ENCODE results near the gene PKDCC. TPM values are rescaled to one million over a fixed set of nuclear protein-coding genes. Genes with fewer than 3 reads are reported as not detected.

PKDCC gene
- total RNA-seq, 1 donor, result 8.2 TPM

GRCh38 chr2:42067521-42067920 lies 19.7 kb downstream of the PKDCC start:
- H3K4me3 ChIP-seq (ENCODE audit: low read depth, low read length), result no peak overlapping the region
- DNase-seq (ENCODE audit: low read depth), result no peak
- no peak for TF ChIP-seq CTCF (IDR thresholded peaks at IDR 0.05; ENCODE audit: insufficient read depth, low read depth, low read length)

- H3K4me3 ChIP-seq (ENCODE audit: low read depth, low read length), result no peak overlapping the region
- DNase-seq (ENCODE audit: low read depth), result peak; percentile 89
- no peak for TF ChIP-seq CTCF (IDR thresholded peaks at IDR 0.05; ENCODE audit: insufficient read depth, low read depth, low read length)
Observed at GRCh38 chr2:42068571-42069178, 20.9 kb downstream of the PKDCC start.

GRCh38 chr2:42069568-42069967 lies 21.7 kb downstream of the PKDCC start:
- no peak for TF ChIP-seq CTCF (IDR thresholded peaks at IDR 0.05; ENCODE audit: insufficient read depth, low read depth, low read length)
- no peak overlapping the region for H3K4me3 ChIP-seq (ENCODE audit: low read depth, low read length)
- no peak for DNase-seq (ENCODE audit: low read depth)

GRCh38 chr2:42071791-42072190 lies 24.0 kb downstream of the PKDCC start:
- no peak for TF ChIP-seq CTCF (IDR thresholded peaks at IDR 0.05; ENCODE audit: insufficient read depth, low read depth, low read length)
- DNase-seq (ENCODE audit: low read depth), result peak; percentile 65
- no peak overlapping the region for H3K4me3 ChIP-seq (ENCODE audit: low read depth, low read length)

- no peak for TF ChIP-seq CTCF (IDR thresholded peaks at IDR 0.05; ENCODE audit: insufficient read depth, low read depth, low read length)
- no peak overlapping the region for H3K4me3 ChIP-seq (ENCODE audit: low read depth, low read length)
- peak; percentile 81 for DNase-seq (ENCODE audit: low read depth)
Observed at GRCh38 chr2:42072349-42073118, 24.7 kb downstream of the PKDCC start.

- TF ChIP-seq CTCF (IDR thresholded peaks at IDR 0.05; ENCODE audit: insufficient read depth, low read depth, low read length), result no peak
- H3K4me3 ChIP-seq (ENCODE audit: low read depth, low read length), result no peak overlapping the region
- peak; percentile 67 for DNase-seq (ENCODE audit: low read depth)
Observed at GRCh38 chr2:42073739-42074503, 26.1 kb downstream of the PKDCC start.

All from fibroblast of villous mesenchyme (primary cell).